GM21515 (cell line): ENCODE data around the gene HADHA.
"Not testable (repeated sequence)": the region's sequence is repeated elsewhere in the genome, so short reads cannot be mapped to it uniquely, and the experiment has no call there.

Experiments used
- ATAC-seq: cut with Tn5 transposase; IDR thresholded peaks from one replicate; pipeline ENCODE4 v1.9.1; 2021; ENCODE audit not compliant: unreplicated experiment

Gene HADHA

GRCh38 chr2:26176279-26176615, 68.2 kb downstream of the HADHA start:
- ATAC-seq = no peak

- ATAC-seq = no peak
Measured at GRCh38 chr2:26175466-26176278, 68.8 kb downstream of the HADHA start.

GRCh38 chr2:26174691-26175465, 69.6 kb downstream of the HADHA start:
- ATAC-seq = no peak

GRCh38 chr2:26173776-26174482, 70.5 kb downstream of the HADHA start:
- ATAC-seq = no peak

- ATAC-seq = no peak
Measured at GRCh38 chr2:26172871-26173775, 71.3 kb downstream of the HADHA start, which contains the start of gene GAREM2. TSS of gene GAREM2 (plus strand) at chr2:26173088. CDS start at chr2:26173221, 133 bp downstream.

- no peak for ATAC-seq
Measured at GRCh38 chr2:26172189-26172870, 72.1 kb downstream of the HADHA start.

GRCh38 chr2:26170795-26171194, 73.6 kb downstream of the HADHA start:
- ATAC-seq = no peak

- ATAC-seq = no peak
Measured at GRCh38 chr2:26169681-26170414, 74.6 kb downstream of the HADHA start.

- no peak for ATAC-seq
Measured at GRCh38 chr2:26169226-26169625, 75.2 kb downstream of the HADHA start.

- no peak for ATAC-seq
Measured at GRCh38 chr2:26168785-26169184, 75.6 kb downstream of the HADHA start.

GRCh38 chr2:26166541-26166940, 77.9 kb downstream of the HADHA start:
- ATAC-seq = not testable (repeated sequence)

GRCh38 chr2:26165403-26165802, 79.0 kb downstream of the HADHA start:
- ATAC-seq = no peak

- no peak for ATAC-seq
Measured at GRCh38 chr2:26164641-26165211, 79.7 kb downstream of the HADHA start.

- ATAC-seq = no peak
Measured at GRCh38 chr2:26164231-26164630, 80.2 kb downstream of the HADHA start.

GRCh38 chr2:26162963-26163362, 81.5 kb downstream of the HADHA start:
- ATAC-seq = no peak

GRCh38 chr2:26161926-26162325, 82.5 kb downstream of the HADHA start:
- no peak for ATAC-seq

- no peak for ATAC-seq
Measured at GRCh38 chr2:26157580-26157979, 86.9 kb downstream of the HADHA start.

- ATAC-seq = no peak
Measured at GRCh38 chr2:26150243-26150642, 94.2 kb downstream of the HADHA start.

GRCh38 chr2:26148501-26148900, 95.9 kb downstream of the HADHA start:
- no peak for ATAC-seq
